ENCODE measurements around the gene CLCN3.

The CLCN3 gene

GRCh38 chr4:169661761-169662160, 41.4 kb downstream of the CLCN3 start:
- Histone ChIP-seq H3K4me3 (ENCODE audit: low read depth, low read length) (no peak overlapping the region), H3K4me1 (peaks cover 3% of the 10 kb centered on the region)

GRCh38 chr4:169662206-169662605, 41.8 kb downstream of the CLCN3 start:
- TF ChIP-seq CTCF (IDR thresholded peaks at IDR 0.05) = no peak
- no peaks in the 10 kb centered on the region for H3K9me3 ChIP-seq (ENCODE audit: control insufficient read depth, low read length)
- no peaks in the 10 kb centered on the region for H3K36me3 ChIP-seq (ENCODE audit: control insufficient read depth, insufficient read depth, low read length)
- H3K27ac ChIP-seq = no peak overlapping the region
- no peak overlapping the region for H3K4me2 ChIP-seq (ENCODE audit: low read length)
- peaks cover 3% of the 10 kb centered on the region for H3K4me1 ChIP-seq
- no peak overlapping the region for H3K9ac ChIP-seq
- no peaks in the 10 kb centered on the region for H3K79me2 ChIP-seq
- H3K27me3 ChIP-seq (ENCODE audit: control insufficient read depth, insufficient read depth, low read length) = no peaks in the 10 kb centered on the region
- H3K4me3 ChIP-seq (ENCODE audit: low read depth, low read length) = no peak overlapping the region
- no peak overlapping the region for H2AFZ ChIP-seq

More at GRCh38 chr4:169661761-169662160, 41.4 kb downstream of the CLCN3 start:
- H3K9ac ChIP-seq = no peak overlapping the region
- TF ChIP-seq CTCF (IDR thresholded peaks at IDR 0.05) = no peak
- H3K27me3 ChIP-seq (ENCODE audit: control insufficient read depth, insufficient read depth, low read length) = no peaks in the 10 kb centered on the region
- H3K27ac ChIP-seq = no peak overlapping the region
- H2AFZ ChIP-seq = no peak overlapping the region
- no peaks in the 10 kb centered on the region for H3K79me2 ChIP-seq
- H3K4me2 ChIP-seq (ENCODE audit: low read length) = no peak overlapping the region
- no peaks in the 10 kb centered on the region for H3K9me3 ChIP-seq (ENCODE audit: control insufficient read depth, low read length)
- no peaks in the 10 kb centered on the region for H3K36me3 ChIP-seq (ENCODE audit: control insufficient read depth, insufficient read depth, low read length)

DNA sequence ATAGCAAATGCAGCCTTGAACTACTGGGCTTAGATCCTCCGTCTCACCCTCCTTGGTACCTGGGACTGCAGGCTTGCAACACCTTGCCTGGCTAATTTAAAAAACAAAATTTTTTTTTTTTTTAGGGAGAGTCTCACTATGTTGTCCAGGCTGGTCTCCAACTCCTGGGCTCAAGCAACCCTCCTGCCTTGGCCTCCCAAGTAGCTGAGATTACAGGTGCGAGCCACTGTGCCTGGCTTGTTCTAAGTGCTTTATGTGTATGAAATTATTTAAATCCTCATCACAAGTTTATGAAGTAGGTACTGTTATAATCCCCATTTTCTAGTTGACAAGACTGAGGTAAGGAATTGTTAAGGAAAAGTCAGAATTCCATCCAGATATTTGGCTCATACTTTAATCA, 43.0 kb downstream of the CLCN3 start:
- H3K4me2 ChIP-seq (ENCODE audit: low read length) = no peak overlapping the region
- no peak overlapping the region for H3K4me3 ChIP-seq (ENCODE audit: low read depth, low read length)
- no peaks in the 10 kb centered on the region for H3K27me3 ChIP-seq (ENCODE audit: control insufficient read depth, insufficient read depth, low read length)
- no peaks in the 10 kb centered on the region for H3K36me3 ChIP-seq (ENCODE audit: control insufficient read depth, insufficient read depth, low read length)
- H3K9me3 ChIP-seq (ENCODE audit: control insufficient read depth, low read length) = no peaks in the 10 kb centered on the region
- no peak overlapping the region for H2AFZ ChIP-seq
- H3K79me2 ChIP-seq = no peaks in the 10 kb centered on the region
- no peak overlapping the region for H3K27ac ChIP-seq
- peaks cover 3% of the 10 kb centered on the region for H3K4me1 ChIP-seq
- no peak overlapping the region for H3K9ac ChIP-seq
- TF ChIP-seq CTCF (IDR thresholded peaks at IDR 0.05) = no peak

DNA sequence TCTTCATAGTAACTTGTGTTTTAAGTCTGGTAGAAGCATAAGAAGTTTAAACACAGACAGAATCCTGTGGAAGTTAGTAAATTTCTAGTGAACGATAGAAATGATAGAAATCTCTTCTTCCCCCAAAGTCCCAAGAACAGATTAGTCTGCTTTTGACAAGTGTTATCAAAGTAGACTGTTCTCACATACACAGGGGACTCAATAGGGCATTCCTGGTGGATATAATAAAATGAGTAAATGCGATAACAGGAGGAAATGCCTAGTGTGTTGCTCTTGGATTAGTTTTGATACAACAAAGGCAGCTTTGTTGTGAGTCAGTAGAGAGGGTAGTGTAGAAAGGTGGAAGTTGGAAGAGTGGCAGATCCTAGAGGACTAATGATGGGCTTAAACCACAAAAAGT, 43.5 kb downstream of the CLCN3 start:
- no peaks in the 10 kb centered on the region for H3K27me3 ChIP-seq (ENCODE audit: control insufficient read depth, insufficient read depth, low read length)
- no peaks in the 10 kb centered on the region for H3K9me3 ChIP-seq (ENCODE audit: control insufficient read depth, low read length)
- no peak overlapping the region for H3K4me3 ChIP-seq (ENCODE audit: low read depth, low read length)
- H3K4me2 ChIP-seq (ENCODE audit: low read length) = no peak overlapping the region
- H3K4me1 ChIP-seq = peaks cover 3% of the 10 kb centered on the region
- no peaks in the 10 kb centered on the region for H3K36me3 ChIP-seq (ENCODE audit: control insufficient read depth, insufficient read depth, low read length)
- no peaks in the 10 kb centered on the region for H3K79me2 ChIP-seq
- H3K27ac ChIP-seq = no peak overlapping the region
- TF ChIP-seq CTCF (IDR thresholded peaks at IDR 0.05) = no peak
- no peak overlapping the region for H2AFZ ChIP-seq
- no peak overlapping the region for H3K9ac ChIP-seq

GRCh38 chr4:169664615-169665014, 44.2 kb downstream of the CLCN3 start:
- Histone ChIP-seq H3K27me3 (ENCODE audit: control insufficient read depth, insufficient read depth, low read length) (no peaks in the 10 kb centered on the region), H3K79me2 (no peaks in the 10 kb centered on the region), H3K27ac (no peak overlapping the region), H3K9ac (no peak overlapping the region), H3K9me3 (ENCODE audit: control insufficient read depth, low read length) (no peaks in the 10 kb centered on the region), H2AFZ (no peak overlapping the region), H3K4me2 (ENCODE audit: low read length) (no peak overlapping the region), H3K36me3 (ENCODE audit: control insufficient read depth, insufficient read depth, low read length) (no peaks in the 10 kb centered on the region), H3K4me1 (peaks cover 3% of the 10 kb centered on the region), H3K4me3 (ENCODE audit: low read depth, low read length) (no peak overlapping the region)
- TF ChIP-seq CTCF (IDR thresholded peaks at IDR 0.05) = no peak

Measured in parathyroid adenoma (tissue), 2 donors.